Activated gamma-delta T cell treated with Interleukin-2 at 50 U/mL for 16 hours (primary cell): ENCODE data around the gene GRXCR2.
"Not testable (repeated sequence)": the region's sequence is repeated elsewhere in the genome, so short reads cannot be mapped to it uniquely, and the experiment has no call there.

Source experiments
- DNase-seq: peaks from one replicate; pipeline ENCODE4 v3.0.0-alpha.2; 2020

Gene GRXCR2

GRCh38 chr5:145872486-145872885, 328 bp downstream of the GRXCR2 start:
- DNase-seq, result no peak

- DNase-seq, result no peak
Observed at GRCh38 chr5:145869753-145870152, 3.1 kb downstream of the GRXCR2 start.

- DNase-seq, result no peak
Observed at GRCh38 chr5:145867806-145868205, 5.0 kb downstream of the GRXCR2 start.

- DNase-seq, result not testable (repeated sequence)
Observed at GRCh38 chr5:145864432-145864831, 8.4 kb downstream of the GRXCR2 start.

- no peak for DNase-seq
Observed at GRCh38 chr5:145863003-145863402, 9.8 kb downstream of the GRXCR2 start.

GRCh38 chr5:145859897-145860296, 12.9 kb downstream of the GRXCR2 start:
- no peak for DNase-seq

- DNase-seq, result no peak
Observed at GRCh38 chr5:145859453-145859852, 13.4 kb downstream of the GRXCR2 start.

GRCh38 chr5:145858959-145859358, 13.9 kb downstream of the GRXCR2 start:
- DNase-seq, result no peak

GRCh38 chr5:145856285-145856818, 16.5 kb downstream of the GRXCR2 start:
- no peak for DNase-seq

GRCh38 chr5:145855763-145856267, 17.0 kb downstream of the GRXCR2 start:
- DNase-seq, result no peak

- DNase-seq, result no peak
Observed at GRCh38 chr5:145854651-145855258, 18.1 kb downstream of the GRXCR2 start.

- no peak for DNase-seq
Observed at GRCh38 chr5:145853781-145854376, 18.9 kb downstream of the GRXCR2 start.

- no peak for DNase-seq
Observed at GRCh38 chr5:145852990-145853389, 19.8 kb downstream of the GRXCR2 start.

GRCh38 chr5:145848854-145849253, 24.0 kb downstream of the GRXCR2 start:
- no peak for DNase-seq

GRCh38 chr5:145847499-145848497, 25.0 kb downstream of the GRXCR2 start:
- DNase-seq, result no peak

GRCh38 chr5:145846081-145846480, 26.7 kb downstream of the GRXCR2 start:
- DNase-seq, result no peak

GRCh38 chr5:145841299-145841698, 31.5 kb downstream of the GRXCR2 start:
- no peak for DNase-seq

- no peak for DNase-seq
Observed at GRCh38 chr5:145840458-145841132, 32.2 kb downstream of the GRXCR2 start.

GRCh38 chr5:145838276-145838675, 34.5 kb downstream of the GRXCR2 start:
- DNase-seq, result no peak

- DNase-seq, result not testable (repeated sequence)
Observed at GRCh38 chr5:145836241-145836640, 36.6 kb downstream of the GRXCR2 start.

- DNase-seq, result no peak
Observed at GRCh38 chr5:145835848-145836239, 37.0 kb downstream of the GRXCR2 start.
